Endometrial microvascular endothelial cells (primary cell): Measurements from ENCODE around the gene GRB10. TPM values are rescaled to one million over a fixed set of nuclear protein-coding genes. Genes with fewer than 3 reads are reported as not detected.
"Not testable (repeated sequence)": the region's sequence is repeated elsewhere in the genome, so short reads cannot be mapped to it uniquely, and the experiment has no call there.

ENCODE experiments used
- in situ Hi-C: cut with HindIII; loops from 2 replicates; pipeline ENCODE4 v1.10.0; 2017; ENCODE audit warnings: low sequenced_read_pairs, low pct_unique_long_range_greater_than_20kb; ENCODE audit errors: inconsistent ontology term
- total RNA-seq: library from RNA; depleted of rRNA; stranded (reverse); fragments of >200 nt; gene quantifications from one replicate; pipeline ENCODE4 v1.2.3, GENCODE V29; 2015; ENCODE audit errors: inconsistent ontology term

Gene GRB10
- total RNA-seq, 1 donor from 2014 or later, result 73.5 TPM

GRCh38 chr7:50757703-50758390, 24.8 kb downstream of the GRB10 start:
- in situ Hi-C loops, result no loop called here

GRCh38 chr7:50756180-50756579, 26.5 kb downstream of the GRB10 start:
- in situ Hi-C loops, result no loop called here

- in situ Hi-C loops, result no loop called here
Observed at GRCh38 chr7:50754684-50755083, 28.0 kb downstream of the GRB10 start.

- in situ Hi-C loops, result no loop called here
Observed at GRCh38 chr7:50754241-50754640, 28.5 kb downstream of the GRB10 start.

GRCh38 chr7:50752422-50752821, 30.3 kb downstream of the GRB10 start:
- in situ Hi-C loops, result no loop called here

GRCh38 chr7:50751146-50751545, 31.6 kb downstream of the GRB10 start:
- in situ Hi-C loops, result no loop called here

GRCh38 chr7:50749896-50750295, 32.8 kb downstream of the GRB10 start:
- in situ Hi-C loops, result no loop called here

GRCh38 chr7:50748472-50748871, 34.2 kb downstream of the GRB10 start:
- in situ Hi-C loops, result no loop called here

GRCh38 chr7:50745835-50746234, 36.9 kb downstream of the GRB10 start:
- in situ Hi-C loops, result no loop called here

- in situ Hi-C loops, result no loop called here
Observed at GRCh38 chr7:50745336-50745735, 37.4 kb downstream of the GRB10 start.

- in situ Hi-C loops, result no loop called here
Observed at GRCh38 chr7:50743893-50744292, 38.8 kb downstream of the GRB10 start.

- in situ Hi-C loops, result no loop called here
Observed at GRCh38 chr7:50743016-50743415, 39.7 kb downstream of the GRB10 start.

GRCh38 chr7:50742401-50742800, 40.3 kb downstream of the GRB10 start:
- in situ Hi-C loops, result no loop called here

GRCh38 chr7:50739744-50740435, 42.8 kb downstream of the GRB10 start:
- in situ Hi-C loops, result no loop called here

- in situ Hi-C loops, result no loop called here
Observed at GRCh38 chr7:50738932-50739331, 43.8 kb downstream of the GRB10 start.

GRCh38 chr7:50735836-50736235, 46.9 kb downstream of the GRB10 start:
- in situ Hi-C loops, result not testable (repeated sequence)

- in situ Hi-C loops, result no loop called here
Observed at GRCh38 chr7:50735333-50735732, 47.4 kb downstream of the GRB10 start.

- in situ Hi-C loops, result no loop called here
Observed at GRCh38 chr7:50734246-50734645, 48.5 kb downstream of the GRB10 start.

- in situ Hi-C loops, result no loop called here
Observed at GRCh38 chr7:50733552-50733951, 49.1 kb downstream of the GRB10 start.

GRCh38 chr7:50731703-50732582, 50.8 kb downstream of the GRB10 start:
- in situ Hi-C loops, result no loop called here
